Suprapubic skin (tissue), 3 donors: Measurements from ENCODE around the gene GALR3.

ENCODE experiments used
- CTCF ChIP-seq, 2 donors: fragments of 200-600 bp in 1 of 2; fragments of 450-650 bp in 1 of 2; sonication (generic) in 1 of 2; IDR thresholded peaks; one replicate each; pipeline ENCODE4 v1.5.1; 2016 to 2019; ENCODE audit warnings: antibody characterized with exemption in 2 of 2, mild to moderate bottlenecking in 1 of 2, moderate library complexity in 1 of 2
- POLR2A ChIP-seq, 2 donors: fragments of 450-650 bp; IDR thresholded peaks; one replicate each; pipeline ENCODE4 v1.6.1; 2017; ENCODE audit warnings: antibody characterized with exemption in 2 of 2, mild to moderate bottlenecking in 2 of 2, moderate library complexity in 2 of 2

- no peak for TF ChIP-seq CTCF (IDR thresholded peaks at IDR 0.05)
- no peak for TF ChIP-seq POLR2A (IDR thresholded peaks at IDR 0.05)
Observed at GRCh38 chr22:37792494-37792893, 30.7 kb upstream of the GALR3 start.
